Measurements from ENCODE around the gene KRTAP2-1. TPM values are rescaled to one million over a fixed set of nuclear protein-coding genes. Genes with fewer than 3 reads are reported as not detected.

The KRTAP2-1 gene
- total and polyA plus RNA-seq, 2 donors (not counting 1 experiment from before 2014, with no cell fraction given): not detected

- Histone ChIP-seq H2AFZ (ENCODE audit: insufficient read depth, low read depth, low read length, poor library complexity, severe bottlenecking) (no peak overlapping the region), H3K9me3 (ENCODE audit: control extremely low read depth in 1 of 3, control insufficient read depth in 2 of 3, insufficient read depth in 1 of 3, low read length in 2 of 3) (no peaks in the 10 kb centered on the region), H3K27me3 (replicated peaks in 1 of 4; ENCODE audit: control extremely low read depth in 1 of 4, control insufficient read depth in 3 of 4, insufficient read depth in 4 of 4, low read length in 3 of 4) (no peaks in the 10 kb centered on the region), H4K20me1 (ENCODE audit: control insufficient read depth, insufficient read depth, low read length, poor library complexity, severe bottlenecking) (no peaks in the 10 kb centered on the region), H3K79me2 (ENCODE audit: control insufficient read depth, insufficient read depth, low read length) (no peaks in the 10 kb centered on the region), H3K27ac (ENCODE audit: low read length in 2 of 2) (no peak overlapping the region), H3K9ac (ENCODE audit: low read length) (no peak overlapping the region), H3K4me2 (replicated peaks; ENCODE audit: low read depth, low read length, poor library complexity, severe bottlenecking) (no peak overlapping the region), H3K4me1 (ENCODE audit: control insufficient read depth in 2 of 2, insufficient read depth in 2 of 2, low read length in 2 of 2) (no peaks in the 10 kb centered on the region), H3K36me3 (replicated peaks in 1 of 2; ENCODE audit: control extremely low read depth in 1 of 2, control insufficient read depth in 1 of 2, extremely low read depth in 1 of 2, insufficient read depth in 2 of 2, low read length in 1 of 2) (no peaks in the 10 kb centered on the region), H3K4me3 (ENCODE audit: control extremely low read depth in 1 of 5, extremely low read depth in 1 of 5, insufficient read depth in 1 of 5, low read depth in 2 of 5, low read length in 4 of 5) (no peak overlapping the region)
- Mint-ChIP-seq H3K4me1 (no peaks in the 10 kb centered on the region), H3K9me3 (ENCODE audit: insufficient read depth) (no peaks in the 10 kb centered on the region), H3K4me3 (no peak overlapping the region), H3K27ac (no peak overlapping the region), H3K27me3 (peaks cover 14% of the 10 kb centered on the region)
- DNase-seq (no peak), ATAC-seq (ENCODE audit: low read depth) (no peak)
- POLR2A ChIA-PET: no interaction called here
- 90% methylated on average over 6 of the region's 6 CpGs for WGBS (ENCODE audit: insufficient coverage)
- CTCF ChIA-PET: no interaction called here
- TF ChIP-seq CTCF (IDR thresholded peaks at IDR 0.05) (no peak), EZH2 (IDR thresholded peaks at IDR 0.05; ENCODE audit: borderline replicate concordance, insufficient read depth, low read depth, low read length, poor library complexity, severe bottlenecking) (no peak)
- intact Hi-C loops (cut with micrococcal nuclease): no loop called here
These were observed 34.6 kb downstream of the KRTAP2-1 start for GRCh38 chr17:41012326-41013120.

DNA sequence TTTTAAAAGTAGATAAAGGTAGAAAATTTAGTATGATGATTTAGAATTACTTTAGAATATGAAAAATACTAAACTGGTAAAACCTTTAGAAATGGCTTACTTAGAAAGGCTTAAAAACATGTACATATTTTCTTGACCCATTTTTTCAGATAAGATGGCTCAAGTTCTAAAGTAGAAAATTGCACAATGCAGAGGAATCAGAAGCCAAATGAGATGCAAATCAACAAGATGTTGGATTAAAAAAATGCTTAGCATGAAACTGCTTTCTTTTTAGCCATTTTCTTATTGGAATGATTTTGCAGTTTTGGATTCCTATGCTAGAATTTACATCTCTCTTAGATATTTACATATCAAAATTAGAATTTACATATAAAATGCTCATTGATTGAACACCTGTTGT is 36.7 kb downstream of the KRTAP2-1 start:
- Histone ChIP-seq H3K27ac (ENCODE audit: low read length in 2 of 2) (no peak overlapping the region), H3K9ac (ENCODE audit: low read length) (no peak overlapping the region), H2AFZ (ENCODE audit: insufficient read depth, low read depth, low read length, poor library complexity, severe bottlenecking) (no peak overlapping the region), H3K27me3 (replicated peaks in 1 of 4; ENCODE audit: control extremely low read depth in 1 of 4, control insufficient read depth in 3 of 4, insufficient read depth in 4 of 4, low read length in 3 of 4) (no peaks in the 10 kb centered on the region), H4K20me1 (ENCODE audit: control insufficient read depth, insufficient read depth, low read length, poor library complexity, severe bottlenecking) (no peaks in the 10 kb centered on the region), H3K4me3 (ENCODE audit: control extremely low read depth in 1 of 5, extremely low read depth in 1 of 5, insufficient read depth in 1 of 5, low read depth in 2 of 5, low read length in 4 of 5) (no peak overlapping the region), H3K4me2 (replicated peaks; ENCODE audit: low read depth, low read length, poor library complexity, severe bottlenecking) (no peak overlapping the region), H3K36me3 (replicated peaks in 1 of 2; ENCODE audit: control extremely low read depth in 1 of 2, control insufficient read depth in 1 of 2, extremely low read depth in 1 of 2, insufficient read depth in 2 of 2, low read length in 1 of 2) (no peaks in the 10 kb centered on the region), H3K4me1 (ENCODE audit: control insufficient read depth in 2 of 2, insufficient read depth in 2 of 2, low read length in 2 of 2) (no peaks in the 10 kb centered on the region), H3K79me2 (ENCODE audit: control insufficient read depth, insufficient read depth, low read length) (no peaks in the 10 kb centered on the region), H3K9me3 (ENCODE audit: control extremely low read depth in 1 of 3, control insufficient read depth in 2 of 3, insufficient read depth in 1 of 3, low read length in 2 of 3) (no peaks in the 10 kb centered on the region)
- peaks cover 17% of the 10 kb centered on the region for H3K27me3 Mint-ChIP-seq
- DNase-seq: no peak
- no peak for ATAC-seq (ENCODE audit: low read depth)
- intact Hi-C loops (cut with micrococcal nuclease): no loop called here
- CTCF ChIA-PET: no interaction called here
- no peak overlapping the region for H3K4me3 Mint-ChIP-seq
- TF ChIP-seq EZH2 (IDR thresholded peaks at IDR 0.05; ENCODE audit: borderline replicate concordance, insufficient read depth, low read depth, low read length, poor library complexity, severe bottlenecking) (no peak), CTCF (IDR thresholded peaks at IDR 0.05) (no peak)
- H3K4me1 Mint-ChIP-seq: no peaks in the 10 kb centered on the region
- H3K27ac Mint-ChIP-seq: no peak overlapping the region
- POLR2A ChIA-PET: no interaction called here
- no peaks in the 10 kb centered on the region for H3K9me3 Mint-ChIP-seq (ENCODE audit: insufficient read depth)
